HG03045 (cell line): ENCODE data around the gene SIX1.

Source experiments
- ATAC-seq: cut with Tn5 transposase; IDR thresholded peaks from one replicate; pipeline ENCODE4 v1.9.1; 2021; ENCODE audit warnings: mild to moderate bottlenecking, moderate library complexity; ENCODE audit not compliant: unreplicated experiment

SIX1 gene

GRCh38 chr14:60655898-60656685, 6.8 kb upstream of the SIX1 start:
- no peak for ATAC-seq

GRCh38 chr14:60655119-60655897, 6.0 kb upstream of the SIX1 start:
- no peak for ATAC-seq

- no peak for ATAC-seq
These were observed 5.1 kb upstream of the SIX1 start for GRCh38 chr14:60654334-60654821.

GRCh38 chr14:60653701-60654161, 4.5 kb upstream of the SIX1 start:
- no peak for ATAC-seq

- ATAC-seq, result no peak
These were observed 3.7 kb upstream of the SIX1 start for GRCh38 chr14:60652674-60653651.

GRCh38 chr14:60651796-60652673, 2.8 kb upstream of the SIX1 start:
- no peak for ATAC-seq

GRCh38 chr14:60651086-60651795, 2.0 kb upstream of the SIX1 start:
- ATAC-seq, result no peak

- ATAC-seq, result no peak
These were observed 1.2 kb upstream of the SIX1 start for GRCh38 chr14:60650373-60650961.

- no peak for ATAC-seq
These were observed 647 bp upstream of the SIX1 start for GRCh38 chr14:60649875-60650372.

- no peak for ATAC-seq
These were observed 886 bp downstream of the SIX1 start for GRCh38 chr14:60648249-60648933.

GRCh38 chr14:60647837-60648248, 1.4 kb downstream of the SIX1 start:
- no peak for ATAC-seq

- no peak for ATAC-seq
These were observed 2.0 kb downstream of the SIX1 start for GRCh38 chr14:60647081-60647836.

GRCh38 chr14:60646226-60646818, 3.0 kb downstream of the SIX1 start:
- no peak for ATAC-seq

GRCh38 chr14:60645126-60645741, 4.0 kb downstream of the SIX1 start:
- no peak for ATAC-seq

- no peak for ATAC-seq
These were observed 4.6 kb downstream of the SIX1 start for GRCh38 chr14:60644666-60645065.
